Measurements from ENCODE around the gene IL27RA.
"Not testable (repeated sequence)": the region's sequence is repeated elsewhere in the genome, so short reads cannot be mapped to it uniquely, and the experiment has no call there.

Gene IL27RA

DNA sequence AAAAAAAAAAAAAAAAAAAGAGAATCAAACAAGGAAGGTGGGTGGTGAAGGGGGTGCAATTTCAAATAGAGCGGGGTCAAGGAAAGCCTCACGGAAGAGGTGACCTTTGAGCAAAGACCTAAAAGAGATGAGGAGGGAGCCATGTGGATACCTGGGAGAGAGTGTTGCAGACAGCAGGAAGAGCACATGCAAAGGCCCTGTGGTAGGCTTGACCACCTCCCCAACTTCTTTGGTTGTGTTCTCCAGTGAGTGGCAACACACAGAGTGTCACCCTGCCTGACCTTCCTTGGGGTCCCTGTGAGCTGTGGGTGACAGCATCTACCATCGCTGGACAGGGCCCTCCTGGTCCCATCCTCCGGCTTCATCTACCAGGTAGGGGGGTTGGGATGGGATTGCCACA, 18.9 kb downstream of the IL27RA start:
- H3K4me3 ChIP-seq (ENCODE audit: low read depth, low read length) = no peak overlapping the region
- TF ChIP-seq, protein P1, sequence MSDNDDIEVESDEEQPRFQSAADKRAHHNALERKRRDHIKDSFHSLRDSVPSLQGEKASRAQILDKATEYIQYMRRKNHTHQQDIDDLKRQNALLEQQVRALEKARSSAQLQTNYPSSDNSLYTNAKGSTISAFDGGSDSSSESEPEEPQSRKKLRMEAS (IDR thresholded peaks at IDR 0.05; ENCODE audit: low read depth, low read length) = no peak
- TF ChIP-seq POLR2A (IDR thresholded peaks at IDR 0.05; ENCODE audit: extremely low read depth, insufficient read length) = no peak
- no peak for TF ChIP-seq MYC (IDR thresholded peaks at IDR 0.05; ENCODE audit: low read depth, low read length)
- TF ChIP-seq, protein P2, sequence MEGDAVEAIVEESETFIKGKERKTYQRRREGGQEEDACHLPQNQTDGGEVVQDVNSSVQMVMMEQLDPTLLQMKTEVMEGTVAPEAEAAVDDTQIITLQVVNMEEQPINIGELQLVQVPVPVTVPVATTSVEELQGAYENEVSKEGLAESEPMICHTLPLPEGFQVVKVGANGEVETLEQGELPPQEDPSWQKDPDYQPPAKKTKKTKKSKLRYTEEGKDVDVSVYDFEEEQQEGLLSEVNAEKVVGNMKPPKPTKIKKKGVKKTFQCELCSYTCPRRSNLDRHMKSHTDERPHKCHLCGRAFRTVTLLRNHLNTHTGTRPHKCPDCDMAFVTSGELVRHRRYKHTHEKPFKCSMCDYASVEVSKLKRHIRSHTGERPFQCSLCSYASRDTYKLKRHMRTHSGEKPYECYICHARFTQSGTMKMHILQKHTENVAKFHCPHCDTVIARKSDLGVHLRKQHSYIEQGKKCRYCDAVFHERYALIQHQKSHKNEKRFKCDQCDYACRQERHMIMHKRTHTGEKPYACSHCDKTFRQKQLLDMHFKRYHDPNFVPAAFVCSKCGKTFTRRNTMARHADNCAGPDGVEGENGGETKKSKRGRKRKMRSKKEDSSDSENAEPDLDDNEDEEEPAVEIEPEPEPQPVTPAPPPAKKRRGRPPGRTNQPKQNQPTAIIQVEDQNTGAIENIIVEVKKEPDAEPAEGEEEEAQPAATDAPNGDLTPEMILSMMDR (IDR thresholded peaks at IDR 0.05; ENCODE audit: low read depth, low read length) = no peak
- DNase-seq (ENCODE audit: low read depth) = no peak

DNA sequence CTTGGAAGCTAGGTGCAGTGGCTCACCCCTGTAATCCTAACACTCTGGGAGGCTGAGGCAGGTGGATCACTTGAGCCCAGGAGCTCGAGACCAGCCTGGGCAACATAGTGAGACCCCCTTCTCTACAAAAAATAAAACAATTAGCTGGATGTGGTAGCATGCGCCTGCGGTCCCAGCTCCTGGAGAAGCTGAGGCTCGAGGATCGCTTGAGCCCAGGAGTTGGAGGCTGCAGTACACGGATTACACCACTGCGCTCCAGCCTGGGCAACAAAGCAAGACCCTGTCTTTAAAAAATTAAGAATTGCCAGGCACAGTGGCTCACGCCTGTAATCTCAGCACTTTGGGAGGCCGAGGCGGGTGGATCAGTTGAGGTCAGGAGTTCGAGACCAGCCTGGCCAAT, 19.4 kb downstream of the IL27RA start:
- not testable (repeated sequence) for H3K4me3 ChIP-seq (ENCODE audit: low read depth, low read length); DNase-seq (ENCODE audit: low read depth)

DNA sequence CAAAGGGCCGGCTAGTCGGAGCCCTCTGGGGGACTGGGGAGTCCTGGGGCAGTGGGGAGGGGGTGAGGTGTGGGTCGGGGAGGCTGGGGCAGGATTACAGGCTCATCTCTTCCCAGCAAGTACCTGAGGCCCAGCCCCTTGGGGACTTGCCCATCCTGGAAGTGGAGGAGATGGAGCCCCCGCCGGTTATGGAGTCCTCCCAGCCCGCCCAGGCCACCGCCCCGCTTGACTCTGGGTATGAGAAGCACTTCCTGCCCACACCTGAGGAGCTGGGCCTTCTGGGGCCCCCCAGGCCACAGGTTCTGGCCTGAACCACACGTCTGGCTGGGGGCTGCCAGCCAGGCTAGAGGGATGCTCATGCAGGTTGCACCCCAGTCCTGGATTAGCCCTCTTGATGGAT, 20.4 kb downstream of the IL27RA start:
- no peak overlapping the region for H3K4me3 ChIP-seq (ENCODE audit: low read depth, low read length)
- DNase-seq (ENCODE audit: low read depth) = no peak
- TF ChIP-seq MYC (IDR thresholded peaks at IDR 0.05; ENCODE audit: low read depth, low read length) (no peak), POLR2A (IDR thresholded peaks at IDR 0.05; ENCODE audit: extremely low read depth, insufficient read length) (no peak)
- TF ChIP-seq, protein P2 (IDR thresholded peaks at IDR 0.05; ENCODE audit: low read depth, low read length) = no peak
- TF ChIP-seq, protein P1 (IDR thresholded peaks at IDR 0.05; ENCODE audit: low read depth, low read length) = no peak

DNA sequence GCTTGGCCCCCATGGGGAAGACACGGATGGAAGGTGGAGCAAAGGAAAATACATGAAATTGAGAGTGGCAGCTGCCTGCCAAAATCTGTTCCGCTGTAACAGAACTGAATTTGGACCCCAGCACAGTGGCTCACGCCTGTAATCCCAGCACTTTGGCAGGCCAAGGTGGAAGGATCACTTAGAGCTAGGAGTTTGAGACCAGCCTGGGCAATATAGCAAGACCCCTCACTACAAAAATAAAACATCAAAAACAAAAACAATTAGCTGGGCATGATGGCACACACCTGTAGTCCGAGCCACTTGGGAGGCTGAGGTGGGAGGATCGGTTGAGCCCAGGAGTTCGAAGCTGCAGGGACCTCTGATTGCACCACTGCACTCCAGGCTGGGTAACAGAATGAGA, 20.9 kb downstream of the IL27RA start:
- no peak for TF ChIP-seq MYC (IDR thresholded peaks at IDR 0.05; ENCODE audit: low read depth, low read length)
- TF ChIP-seq POLR2A (IDR thresholded peaks at IDR 0.05; ENCODE audit: extremely low read depth, insufficient read length) = no peak
- TF ChIP-seq, protein P2 (IDR thresholded peaks at IDR 0.05; ENCODE audit: low read depth, low read length) = no peak
- TF ChIP-seq, protein P1 (IDR thresholded peaks at IDR 0.05; ENCODE audit: low read depth, low read length) = no peak
- DNase-seq (ENCODE audit: low read depth) = no peak
- no peak overlapping the region for H3K4me3 ChIP-seq (ENCODE audit: low read depth, low read length)

DNA sequence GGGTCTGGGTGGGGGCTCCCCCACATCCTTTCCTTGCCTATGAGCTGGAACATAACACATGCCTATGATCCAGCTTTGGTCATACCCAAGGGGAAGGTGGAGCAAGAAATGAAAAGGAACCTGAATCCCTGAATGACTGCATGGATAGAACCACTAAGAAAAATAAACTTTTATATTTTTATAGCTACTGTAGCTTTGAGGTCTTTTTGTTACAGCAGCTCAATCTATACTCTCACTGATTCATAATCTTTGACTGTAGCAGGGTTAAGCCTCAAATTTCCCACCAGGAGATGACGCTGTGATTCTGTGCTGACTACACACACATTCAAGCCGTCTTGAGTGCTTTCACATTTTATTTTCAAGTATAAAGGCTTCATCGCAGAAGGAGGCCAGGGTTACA, 21.5 kb downstream of the IL27RA start:
- DNase-seq (ENCODE audit: low read depth) = no peak
- no peak overlapping the region for H3K4me3 ChIP-seq (ENCODE audit: low read depth, low read length)
- TF ChIP-seq, protein P2 (IDR thresholded peaks at IDR 0.05; ENCODE audit: low read depth, low read length) = no peak
- no peak for TF ChIP-seq POLR2A (IDR thresholded peaks at IDR 0.05; ENCODE audit: extremely low read depth, insufficient read length)

DNA sequence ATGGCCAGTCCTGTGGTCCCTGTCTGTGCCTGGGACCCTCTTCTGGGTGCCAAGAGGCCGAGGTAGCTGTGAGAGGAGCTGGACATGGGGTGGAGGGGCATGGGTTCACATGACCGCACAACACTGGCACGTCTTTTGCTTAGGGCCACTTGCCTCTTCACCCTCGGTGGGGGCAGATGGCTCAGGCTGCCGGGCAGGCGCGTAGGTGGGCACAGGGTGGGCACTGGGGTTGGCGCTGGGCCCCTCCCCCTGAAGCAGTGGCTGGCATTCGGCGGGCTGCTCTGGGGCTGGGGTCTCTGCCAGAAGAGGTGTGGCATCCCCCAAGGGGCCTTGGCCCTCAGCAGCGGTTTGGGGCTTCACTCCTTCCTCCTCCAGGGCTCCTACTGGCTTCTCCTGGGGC, 21.9 kb downstream of the IL27RA start:
- DNase-seq (ENCODE audit: low read depth) = no peak
- H3K4me3 ChIP-seq (ENCODE audit: low read depth, low read length) = no peak overlapping the region
- TF ChIP-seq MYC (IDR thresholded peaks at IDR 0.05; ENCODE audit: low read depth, low read length) (no peak), POLR2A (IDR thresholded peaks at IDR 0.05; ENCODE audit: extremely low read depth, insufficient read length) (no peak)
- TF ChIP-seq, protein P1 (IDR thresholded peaks at IDR 0.05; ENCODE audit: low read depth, low read length) = no peak
- TF ChIP-seq, protein P2 (IDR thresholded peaks at IDR 0.05; ENCODE audit: low read depth, low read length) = no peak
